ENCODE data around the gene DUSP21. TPM values are rescaled to one million over a fixed set of nuclear protein-coding genes. Genes with fewer than 3 reads are reported as not detected.

DUSP21 gene
- total RNA-seq, 1 experiment from 2014 or later: not detected

GRCh38 chrX:44874420-44875184, 30.8 kb downstream of the DUSP21 start:
- peaks cover 2 to 14% of the 10 kb centered on the region in 2 experiments; a peak in 2 of 4 replicates for H3K4me1 ChIP-seq (ENCODE audit: control insufficient read depth in 1 of 2, insufficient read depth in 2 of 2, low read length in 2 of 2)
- intact Hi-C loops (cut with micrococcal nuclease): no loop called here
- TSS peak; percentile 53 for BruUV-seq (replicated peaks)

DNA sequence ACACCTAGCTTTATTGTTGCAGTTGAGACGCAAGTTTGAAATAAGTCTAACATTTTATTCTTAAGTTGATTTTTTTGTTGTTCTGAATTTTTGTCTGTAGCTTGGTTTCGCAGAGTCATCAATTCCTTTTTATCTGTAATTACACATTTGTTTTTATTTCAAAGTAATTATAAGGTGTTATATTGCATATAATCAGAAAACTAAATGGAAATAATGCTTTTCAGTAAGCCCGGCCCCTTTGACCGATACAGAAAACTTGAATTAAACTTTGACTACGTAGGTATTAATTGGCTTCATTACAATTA, 31.3 kb downstream of the DUSP21 start:
- Histone ChIP-seq H3K36me3 (ENCODE audit: control insufficient read depth in 1 of 2, insufficient read depth in 2 of 2, low read length in 2 of 2) (no peaks in the 10 kb centered on the region), H3K27ac (ENCODE audit: low read depth, low read length) (no peak overlapping the region), H3K9me2 (ENCODE audit: insufficient read depth) (no peaks in the 10 kb centered on the region), H2AFZ (ENCODE audit: low read depth, low read length, poor library complexity, severe bottlenecking) (no peak overlapping the region), H4K20me1 (ENCODE audit: insufficient read depth) (no peaks in the 10 kb centered on the region), H3K4me3 (replicated peaks in 1 of 2; ENCODE audit: low read depth in 1 of 2, low read length in 2 of 2) (peak overlapping the region; percentile 72 to 74), H3K79me2 (ENCODE audit: insufficient read depth, low read length) (peaks cover 71% of the 10 kb centered on the region), H3K9ac (ENCODE audit: low read length) (peak overlapping the region; percentile 84), H3K27me3 (ENCODE audit: insufficient read depth, low read length) (no peaks in the 10 kb centered on the region), H3K4me2 (ENCODE audit: low read length) (peak overlapping the region; percentile 82), H3K4me1 (ENCODE audit: control insufficient read depth in 1 of 2, insufficient read depth in 2 of 2, low read length in 2 of 2) (peaks cover 2 to 14% of the 10 kb centered on the region in 2 experiments; a peak in 2 of 4 replicates), H3K9me3 (ENCODE audit: control insufficient read depth in 1 of 2, insufficient read depth in 1 of 2, low read depth in 1 of 2, low read length in 2 of 2) (no peaks in the 10 kb centered on the region)
- ChIA-PET RAD21 (ENCODE audit: low non-redundant PET in 1 of 2, low total read pairs in 2 of 2, uncharacterized antibody in 2 of 2, unreplicated experiment in 2 of 2) (no interaction called here), POLR2A (no interaction called here), CTCF (interaction anchor here (0.7 kb wide), 1 partner anchor 794 kb away, joined by 4 read pairs; no protein-coding TSS in a partner anchor)
- no TSS peak for BruUV-seq (replicated peaks)
- intact Hi-C loops (cut with micrococcal nuclease): no loop called here
- TF ChIP-seq, protein P1, sequence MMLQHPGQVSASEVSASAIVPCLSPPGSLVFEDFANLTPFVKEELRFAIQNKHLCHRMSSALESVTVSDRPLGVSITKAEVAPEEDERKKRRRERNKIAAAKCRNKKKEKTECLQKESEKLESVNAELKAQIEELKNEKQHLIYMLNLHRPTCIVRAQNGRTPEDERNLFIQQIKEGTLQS (IDR thresholded peaks at IDR 0.05): no peak
- no peak for TF ChIP-seq YY1 (IDR thresholded peaks at IDR 0.05; ENCODE audit: extremely low read depth, insufficient replicate concordance, low read depth, low read length)
- TF ChIP-seq JUND (IDR thresholded peaks at IDR 0.05): no peak
- no peak for TF ChIP-seq SRF (IDR thresholded peaks at IDR 0.05; ENCODE audit: low read depth)
- no peak for TF ChIP-seq CEBPB (IDR thresholded peaks at IDR 0.05; ENCODE audit: low read depth)
- TF ChIP-seq FOSL1 (IDR thresholded peaks at IDR 0.05; ENCODE audit: low read depth): no peak
- no peak for TF ChIP-seq EZH2phosphoT487 (IDR thresholded peaks at IDR 0.05; ENCODE audit: borderline replicate concordance)
- no peak for TF ChIP-seq SP1 (IDR thresholded peaks at IDR 0.05; ENCODE audit: low read depth)
- no peak for TF ChIP-seq EZH2 (IDR thresholded peaks at IDR 0.05)
- TF ChIP-seq RAD21 (IDR thresholded peaks at IDR 0.05; ENCODE audit: low read depth): no peak
- TF ChIP-seq ELF1 (IDR thresholded peaks at IDR 0.05; ENCODE audit: borderline replicate concordance, low read depth): no peak
- TF ChIP-seq ZFX (IDR thresholded peaks at IDR 0.05): no peak
- TF ChIP-seq, protein P2, sequence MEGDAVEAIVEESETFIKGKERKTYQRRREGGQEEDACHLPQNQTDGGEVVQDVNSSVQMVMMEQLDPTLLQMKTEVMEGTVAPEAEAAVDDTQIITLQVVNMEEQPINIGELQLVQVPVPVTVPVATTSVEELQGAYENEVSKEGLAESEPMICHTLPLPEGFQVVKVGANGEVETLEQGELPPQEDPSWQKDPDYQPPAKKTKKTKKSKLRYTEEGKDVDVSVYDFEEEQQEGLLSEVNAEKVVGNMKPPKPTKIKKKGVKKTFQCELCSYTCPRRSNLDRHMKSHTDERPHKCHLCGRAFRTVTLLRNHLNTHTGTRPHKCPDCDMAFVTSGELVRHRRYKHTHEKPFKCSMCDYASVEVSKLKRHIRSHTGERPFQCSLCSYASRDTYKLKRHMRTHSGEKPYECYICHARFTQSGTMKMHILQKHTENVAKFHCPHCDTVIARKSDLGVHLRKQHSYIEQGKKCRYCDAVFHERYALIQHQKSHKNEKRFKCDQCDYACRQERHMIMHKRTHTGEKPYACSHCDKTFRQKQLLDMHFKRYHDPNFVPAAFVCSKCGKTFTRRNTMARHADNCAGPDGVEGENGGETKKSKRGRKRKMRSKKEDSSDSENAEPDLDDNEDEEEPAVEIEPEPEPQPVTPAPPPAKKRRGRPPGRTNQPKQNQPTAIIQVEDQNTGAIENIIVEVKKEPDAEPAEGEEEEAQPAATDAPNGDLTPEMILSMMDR (IDR thresholded peaks at IDR 0.05 in 2 of 3, conservative IDR thresholded peaks at IDR 0.05 in 1 of 3; ENCODE audit: borderline replicate concordance in 1 of 3, insufficient read depth in 1 of 3, low read depth in 2 of 3, low read length in 2 of 3): no peak
- no peak for TF ChIP-seq SIN3A (IDR thresholded peaks at IDR 0.05; ENCODE audit: low read depth)
- no peak for TF ChIP-seq ZNF274 (IDR thresholded peaks at IDR 0.05; ENCODE audit: low read depth, low read length)
- no peak for TF ChIP-seq EGR1 (IDR thresholded peaks at IDR 0.05; ENCODE audit: low read depth)
- no peak for TF ChIP-seq POLR2A (IDR thresholded peaks at IDR 0.05; ENCODE audit: borderline replicate concordance, extremely low read depth, insufficient read depth, insufficient read length)
- no peak for TF ChIP-seq CBX3 (IDR thresholded peaks at IDR 0.05; ENCODE audit: low read depth)
- TF ChIP-seq TCF7L2 (IDR thresholded peaks at IDR 0.05; ENCODE audit: borderline replicate concordance, extremely low read depth, insufficient read depth, insufficient read length): no peak
- TF ChIP-seq, protein P3, sequence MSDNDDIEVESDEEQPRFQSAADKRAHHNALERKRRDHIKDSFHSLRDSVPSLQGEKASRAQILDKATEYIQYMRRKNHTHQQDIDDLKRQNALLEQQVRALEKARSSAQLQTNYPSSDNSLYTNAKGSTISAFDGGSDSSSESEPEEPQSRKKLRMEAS (IDR thresholded peaks at IDR 0.05): no peak
- ATAC-seq: no peak
- DNase-seq (ENCODE audit: low read depth, low spot score): no peak

More at GRCh38 chrX:44874420-44875184, 30.8 kb downstream of the DUSP21 start:
- H3K27ac ChIP-seq (ENCODE audit: low read depth, low read length): peak overlapping the region; percentile 84
- RAD21 ChIA-PET (ENCODE audit: low non-redundant PET in 1 of 2, low total read pairs in 2 of 2, uncharacterized antibody in 2 of 2, unreplicated experiment in 2 of 2): no interaction called here
- peak overlapping the region; percentile 72 to 74 for H3K4me3 ChIP-seq (replicated peaks in 1 of 2; ENCODE audit: low read depth in 1 of 2, low read length in 2 of 2)
- ATAC-seq: no peak
- no peak overlapping the region for H2AFZ ChIP-seq (ENCODE audit: low read depth, low read length, poor library complexity, severe bottlenecking)
- no peak for DNase-seq (ENCODE audit: low read depth, low spot score)
- H3K27me3 ChIP-seq (ENCODE audit: insufficient read depth, low read length): no peaks in the 10 kb centered on the region
- TF ChIP-seq RAD21 (IDR thresholded peaks at IDR 0.05; ENCODE audit: low read depth): no peak
- TF ChIP-seq YY1 (IDR thresholded peaks at IDR 0.05; ENCODE audit: extremely low read depth, insufficient replicate concordance, low read depth, low read length): peak; percentile 88
- CTCF ChIA-PET: interaction anchor here (0.7 kb wide), 1 partner anchor 795 kb away, joined by 4 read pairs; no protein-coding TSS in a partner anchor
- H3K36me3 ChIP-seq (ENCODE audit: control insufficient read depth in 1 of 2, insufficient read depth in 2 of 2, low read length in 2 of 2): no peaks in the 10 kb centered on the region
- peak overlapping the region; percentile 84 for H3K9ac ChIP-seq (ENCODE audit: low read length)
- H3K4me2 ChIP-seq (ENCODE audit: low read length): peak overlapping the region; percentile 82
- POLR2A ChIA-PET: no interaction called here
- no peaks in the 10 kb centered on the region for H4K20me1 ChIP-seq (ENCODE audit: insufficient read depth)
- peaks cover 67% of the 10 kb centered on the region for H3K79me2 ChIP-seq (ENCODE audit: insufficient read depth, low read length)
- H3K9me2 ChIP-seq (ENCODE audit: insufficient read depth): no peaks in the 10 kb centered on the region
- no peaks in the 10 kb centered on the region for H3K9me3 ChIP-seq (ENCODE audit: control insufficient read depth in 1 of 2, insufficient read depth in 1 of 2, low read depth in 1 of 2, low read length in 2 of 2)

Measured in HCT116 (cell line).